ENCODE results near the gene SKIL. TPM values are rescaled to one million over a fixed set of nuclear protein-coding genes. Genes with fewer than 3 reads are reported as not detected.

SKIL gene
- total and polyA plus RNA-seq, 2 donors from 2014 or later: 5.6 to 68.2 TPM

GRCh38 chr3:170363471-170363994, 6.0 kb downstream of the SKIL start:
- FAIRE-seq (no peak), DNase-seq (no peak)
- H3K27me3 ChIP-seq (ENCODE audit: control insufficient read depth, insufficient read depth, low read length): no peaks in the 10 kb centered on the region
- peaks cover 0 to 10% (median 2%) of the 10 kb centered on the region in 3 donors for H3K36me3 ChIP-seq (ENCODE audit: control insufficient read depth in 2 of 3, insufficient read depth in 3 of 3, low read length in 3 of 3)
- no peak overlapping the region for H3K27ac ChIP-seq (ENCODE audit: low read depth in 2 of 2, low read length in 2 of 2)
- peak overlapping the region in 2 of 3 donors; percentile 10 to 14 for H3K4me3 ChIP-seq (ENCODE audit: low read length in 3 of 3)
- intact Hi-C loops (cut with DNase I): no loop called here
- H3K9me3 ChIP-seq (ENCODE audit: control insufficient read depth in 2 of 3, insufficient read depth in 1 of 3, low read length in 3 of 3): no peaks in the 10 kb centered on the region
- peaks cover 0 to 15% (median 13%) of the 10 kb centered on the region in 3 donors for H3K4me1 ChIP-seq (ENCODE audit: control insufficient read depth in 2 of 3, insufficient read depth in 2 of 3, low read depth in 1 of 3, low read length in 3 of 3)
- H3K9ac ChIP-seq (ENCODE audit: low read length in 3 of 3): no peak overlapping the region
- TF ChIP-seq CTCF (IDR thresholded peaks at IDR 0.05; ENCODE audit: borderline replicate concordance, extremely low read depth, insufficient read depth): no peak

GRCh38 chr3:170364965-170365364, 7.5 kb downstream of the SKIL start:
- FAIRE-seq: no peak
- Histone ChIP-seq H3K4me3 (ENCODE audit: low read length in 3 of 3) (peak overlapping the region in 1 of 3 donors; percentile 22), H3K27ac (ENCODE audit: low read depth in 2 of 2, low read length in 2 of 2) (no peak overlapping the region), H3K9me3 (ENCODE audit: control insufficient read depth in 2 of 3, insufficient read depth in 1 of 3, low read length in 3 of 3) (no peaks in the 10 kb centered on the region), H3K27me3 (ENCODE audit: control insufficient read depth, insufficient read depth, low read length) (no peaks in the 10 kb centered on the region), H3K36me3 (ENCODE audit: control insufficient read depth in 2 of 3, insufficient read depth in 3 of 3, low read length in 3 of 3) (peaks cover 0 to 10% (median 2%) of the 10 kb centered on the region in 3 donors), H3K9ac (ENCODE audit: low read length in 3 of 3) (no peak overlapping the region), H3K4me1 (ENCODE audit: control insufficient read depth in 2 of 3, insufficient read depth in 2 of 3, low read depth in 1 of 3, low read length in 3 of 3) (peaks cover 0 to 15% (median 8%) of the 10 kb centered on the region in 3 donors)
- no peak for DNase-seq
- intact Hi-C loops (cut with DNase I): no loop called here
- TF ChIP-seq CTCF (IDR thresholded peaks at IDR 0.05; ENCODE audit: borderline replicate concordance, extremely low read depth, insufficient read depth): no peak

GRCh38 chr3:170367797-170368196, 10.3 kb downstream of the SKIL start:
- Histone ChIP-seq H3K4me3 (ENCODE audit: low read length in 3 of 3) (no peak overlapping the region), H3K9me3 (ENCODE audit: control insufficient read depth in 2 of 3, insufficient read depth in 1 of 3, low read length in 3 of 3) (no peaks in the 10 kb centered on the region), H3K36me3 (ENCODE audit: control insufficient read depth in 2 of 3, insufficient read depth in 3 of 3, low read length in 3 of 3) (no peaks in the 10 kb centered on the region), H3K9ac (ENCODE audit: low read length in 3 of 3) (no peak overlapping the region), H3K27ac (ENCODE audit: low read depth in 2 of 2, low read length in 2 of 2) (no peak overlapping the region), H3K27me3 (ENCODE audit: control insufficient read depth, insufficient read depth, low read length) (no peaks in the 10 kb centered on the region), H3K4me1 (ENCODE audit: control insufficient read depth in 2 of 3, insufficient read depth in 2 of 3, low read depth in 1 of 3, low read length in 3 of 3) (peaks cover 0 to 2% (median 0%) of the 10 kb centered on the region in 3 donors)
- DNase-seq (no peak), FAIRE-seq (peak; percentile 27)
- intact Hi-C loops (cut with DNase I): no loop called here
- TF ChIP-seq CTCF (IDR thresholded peaks at IDR 0.05; ENCODE audit: borderline replicate concordance, extremely low read depth, insufficient read depth): no peak

GRCh38 chr3:170368921-170369320, 11.4 kb downstream of the SKIL start:
- intact Hi-C loops (cut with DNase I): no loop called here
- TF ChIP-seq CTCF (IDR thresholded peaks at IDR 0.05; ENCODE audit: borderline replicate concordance, extremely low read depth, insufficient read depth): peak; percentile 2
- Histone ChIP-seq H3K9ac (ENCODE audit: low read length in 3 of 3) (no peak overlapping the region), H3K9me3 (ENCODE audit: control insufficient read depth in 2 of 3, insufficient read depth in 1 of 3, low read length in 3 of 3) (no peaks in the 10 kb centered on the region), H3K36me3 (ENCODE audit: control insufficient read depth in 2 of 3, insufficient read depth in 3 of 3, low read length in 3 of 3) (no peaks in the 10 kb centered on the region), H3K27me3 (ENCODE audit: control insufficient read depth, insufficient read depth, low read length) (no peaks in the 10 kb centered on the region), H3K27ac (ENCODE audit: low read depth in 2 of 2, low read length in 2 of 2) (no peak overlapping the region), H3K4me3 (ENCODE audit: low read length in 3 of 3) (no peak overlapping the region), H3K4me1 (ENCODE audit: control insufficient read depth in 2 of 3, insufficient read depth in 2 of 3, low read depth in 1 of 3, low read length in 3 of 3) (peaks cover 0 to 2% (median 0%) of the 10 kb centered on the region in 3 donors)
- DNase-seq: no peak
- no peak for FAIRE-seq
